ENCODE measurements around the gene PSMA8.
"Not testable (repeated sequence)": the region's sequence is repeated elsewhere in the genome, so short reads cannot be mapped to it uniquely, and the experiment has no call there.

Gene PSMA8

GRCh38 chr18:26176134-26176533 is 42.5 kb downstream of the PSMA8 start:
- no peak for DNase-seq

DNA sequence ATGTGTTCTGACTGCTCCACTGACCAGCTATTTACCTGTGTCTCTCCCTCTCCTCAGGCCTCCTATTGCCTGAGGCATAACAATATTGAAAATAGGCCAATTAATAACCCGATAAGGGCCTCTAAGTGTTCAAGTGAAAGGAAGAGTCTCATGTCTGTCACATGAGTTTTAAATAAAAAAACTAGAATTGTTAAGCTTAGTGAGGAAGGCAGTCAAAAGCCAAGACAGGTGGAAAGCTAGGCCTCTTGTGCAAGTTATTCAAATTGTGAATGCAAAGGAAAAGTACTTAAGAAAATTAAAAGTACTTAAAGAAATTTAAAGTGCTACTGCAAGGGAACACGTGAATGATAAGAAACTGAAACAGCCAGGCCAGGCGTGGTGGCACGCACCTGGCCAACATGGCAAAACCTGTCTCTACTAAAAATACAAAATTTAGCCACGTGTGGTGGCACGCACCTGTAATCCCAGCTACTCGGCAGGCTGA is 47.7 kb downstream of the PSMA8 start:
- DNase-seq: no peak

- no peak for DNase-seq
Observed at GRCh38 chr18:26183395-26184112, 49.9 kb downstream of the PSMA8 start.

DNA sequence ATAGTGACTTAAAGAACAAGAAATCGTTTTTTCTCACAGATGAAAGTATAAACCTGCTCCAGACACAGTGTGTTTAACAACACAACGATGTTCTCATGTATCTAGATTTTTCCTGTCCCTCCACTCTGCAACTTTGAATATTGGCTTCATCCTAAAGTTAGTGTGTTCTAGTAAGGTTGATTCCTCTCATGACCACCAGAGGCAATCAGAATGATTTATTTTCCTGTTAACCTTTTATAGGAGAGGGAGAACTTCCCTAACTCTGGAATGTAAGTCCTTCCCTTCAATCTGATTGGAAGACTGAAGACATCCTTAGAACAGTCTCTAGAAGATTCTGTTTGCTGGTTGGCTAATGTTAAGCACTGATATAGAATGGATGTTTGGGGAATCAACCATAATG is 51.6 kb downstream of the PSMA8 start:
- no peak for DNase-seq

DNA sequence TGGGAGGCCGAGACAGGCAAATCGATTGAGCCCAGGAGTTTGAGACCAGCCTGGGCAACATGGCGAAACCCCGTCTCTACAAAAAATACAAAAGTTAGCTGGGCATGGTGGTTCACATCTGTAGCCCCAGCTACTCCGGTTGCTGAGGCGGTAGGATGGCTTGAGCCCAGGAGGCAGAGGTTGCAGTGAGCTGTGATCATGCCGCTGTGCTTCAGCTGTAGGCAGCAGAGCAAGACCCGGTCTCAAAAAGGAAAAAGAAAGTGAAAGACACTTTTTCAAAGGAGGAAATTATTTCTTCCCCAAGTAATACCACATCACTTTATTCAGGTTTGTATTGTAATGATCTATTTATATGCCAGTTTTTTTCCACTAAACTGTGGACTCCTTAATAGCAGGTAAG is 56.8 kb downstream of the PSMA8 start:
- peak; percentile 65 for DNase-seq

DNA sequence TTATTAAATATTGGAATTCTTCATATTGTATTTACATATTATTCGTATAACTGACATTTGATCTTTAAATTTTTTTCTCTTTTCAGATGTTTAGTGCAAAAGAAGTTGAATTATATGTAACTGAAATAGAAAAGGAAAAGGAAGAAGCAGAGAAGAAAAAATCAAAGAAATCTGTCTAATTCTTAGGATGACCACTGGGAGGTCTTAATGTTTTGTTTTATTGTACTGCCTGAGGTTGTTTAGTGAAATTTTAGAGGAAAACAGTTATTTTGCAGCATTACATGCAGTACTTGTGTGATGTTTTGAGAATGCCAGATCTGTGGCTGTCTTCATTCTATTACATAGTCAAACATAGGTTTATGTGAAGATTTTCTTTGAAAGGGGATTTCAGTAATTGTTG is 58.6 kb downstream of the PSMA8 start:
- DNase-seq: no peak

DNA sequence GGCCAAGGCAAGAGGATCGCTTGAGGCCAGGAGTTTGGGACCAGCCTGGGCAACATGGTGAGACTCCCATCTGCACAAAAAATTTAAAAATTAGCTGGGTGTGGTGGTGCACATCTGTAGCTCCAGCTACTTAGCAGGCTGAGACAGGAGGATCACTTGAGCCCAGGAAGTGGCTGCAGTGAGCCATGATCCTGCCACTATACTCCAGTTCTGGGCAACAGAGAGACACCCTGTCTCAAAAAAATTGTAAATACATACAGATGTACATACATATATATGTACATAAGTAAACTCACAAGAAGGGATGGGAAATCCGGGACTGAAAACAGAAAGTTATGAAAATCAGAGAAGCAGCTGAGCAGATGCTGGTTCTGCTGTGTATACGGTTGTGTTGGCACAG is 62.9 kb downstream of the PSMA8 start:
- no peak for DNase-seq

DNA sequence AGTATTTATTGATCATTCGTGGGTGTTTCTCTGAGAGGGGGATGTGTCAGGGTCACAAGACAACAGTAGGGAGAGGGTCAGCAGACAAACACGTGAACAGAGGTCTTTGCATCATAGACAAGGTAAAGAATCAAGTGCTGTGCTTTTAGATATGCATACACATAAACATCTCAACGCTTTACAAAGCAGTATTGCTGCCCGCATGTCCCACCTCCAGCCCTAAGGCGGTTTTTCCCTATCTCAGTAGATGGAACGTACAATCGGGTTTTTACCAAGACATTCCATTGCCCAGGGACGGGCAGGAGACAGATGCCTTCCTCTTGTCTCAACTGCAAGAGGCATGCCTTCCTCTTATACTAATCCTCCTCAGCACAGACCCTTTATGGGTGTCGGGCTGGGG is 68.3 kb downstream of the PSMA8 start:
- not testable (repeated sequence) for DNase-seq

DNA sequence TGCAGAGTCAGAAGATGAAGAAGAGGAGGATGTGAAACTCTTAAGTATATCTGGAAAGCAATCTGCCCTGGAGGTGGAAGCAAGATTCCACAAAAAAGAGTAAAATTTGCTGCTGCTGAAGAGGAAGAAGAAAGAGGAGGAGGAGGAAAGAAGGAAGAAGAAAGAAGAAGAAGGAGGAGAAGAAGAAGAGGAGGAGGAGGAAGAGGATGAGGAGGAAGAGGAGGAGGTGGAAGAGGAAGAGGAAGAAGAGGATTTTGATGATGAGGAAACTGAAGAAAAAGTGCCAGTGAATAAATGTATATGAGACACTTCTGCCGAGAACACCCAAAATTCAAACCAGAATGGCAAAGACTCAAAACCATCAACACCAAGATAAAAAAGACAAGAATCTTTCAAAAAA is 71.6 kb downstream of the PSMA8 start:
- DNase-seq: no peak

- no peak for DNase-seq
Observed at GRCh38 chr18:26206488-26206887, 72.8 kb downstream of the PSMA8 start.

GRCh38 chr18:26207937-26208336 is 74.3 kb downstream of the PSMA8 start:
- DNase-seq: no peak

GRCh38 chr18:26208977-26209376 is 75.3 kb downstream of the PSMA8 start:
- no peak for DNase-seq

DNA sequence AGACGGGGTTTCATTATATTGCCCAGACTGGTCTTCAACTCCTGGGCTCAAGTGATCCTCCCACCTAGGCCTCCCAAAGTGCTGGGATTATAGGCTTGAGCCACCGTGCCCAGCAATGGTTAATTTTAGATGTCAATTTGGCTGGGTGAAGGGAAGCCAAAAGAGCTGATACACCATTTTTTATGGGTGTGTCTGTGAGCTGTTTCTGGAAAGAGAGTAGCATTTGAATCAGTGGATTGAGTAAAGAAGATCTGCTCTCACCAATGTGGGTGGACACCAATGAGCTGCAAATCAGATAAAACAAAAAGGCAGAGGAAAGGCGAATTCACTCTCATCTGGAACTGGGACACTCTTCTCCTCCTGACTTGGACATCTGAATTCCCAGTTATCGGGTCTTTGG is 76.5 kb downstream of the PSMA8 start:
- no peak for DNase-seq

- peak; percentile 75 for DNase-seq
Observed at GRCh38 chr18:26215247-26215970, 81.7 kb downstream of the PSMA8 start.

DNA sequence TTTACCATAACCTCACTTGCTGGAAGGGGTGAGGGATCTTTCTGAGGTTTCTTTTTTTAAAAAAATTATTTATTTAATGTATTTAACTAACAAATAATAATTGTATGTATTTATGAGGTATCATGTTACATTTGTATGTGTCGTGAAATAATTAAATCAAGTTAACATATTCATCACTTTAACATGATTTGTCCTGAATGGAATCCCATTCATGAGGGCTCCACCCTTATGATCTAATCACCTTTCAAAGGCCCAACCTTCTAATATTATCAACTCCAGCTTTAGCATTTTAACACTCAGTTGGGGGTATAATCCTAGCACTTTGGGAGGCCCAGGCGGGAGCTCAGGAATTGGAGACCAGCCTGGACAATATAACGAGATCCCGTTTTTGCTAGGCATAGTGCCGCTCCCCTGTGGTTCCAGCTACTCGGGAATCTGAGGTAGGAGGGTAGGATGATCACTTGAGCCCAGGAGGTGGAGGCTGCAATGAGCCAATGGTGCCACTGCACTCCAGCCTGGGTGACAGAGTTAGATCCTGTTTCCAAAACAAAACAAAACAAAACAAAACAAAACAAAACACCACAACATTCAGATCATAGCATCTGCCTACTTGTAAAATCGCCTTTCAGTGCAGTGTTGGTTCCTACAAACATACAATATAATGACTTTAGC is 91.5 kb downstream of the PSMA8 start:
- no peak for DNase-seq

DNA sequence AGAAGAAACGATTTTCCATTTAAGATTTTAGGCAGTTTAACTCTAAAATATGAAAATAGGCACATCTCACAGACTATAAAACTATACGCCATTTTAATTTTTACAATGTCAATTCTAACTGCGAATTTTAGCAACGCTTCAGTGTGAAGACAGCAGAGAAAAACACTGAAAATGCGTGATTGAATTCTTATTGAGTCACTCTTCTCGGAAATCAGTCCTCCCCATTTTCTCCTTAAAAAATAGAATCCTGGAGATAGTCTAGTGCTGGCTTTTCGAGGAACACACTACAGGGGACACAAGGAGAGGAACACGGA is 92.2 kb downstream of the PSMA8 start:
- DNase-seq: no peak

DNA sequence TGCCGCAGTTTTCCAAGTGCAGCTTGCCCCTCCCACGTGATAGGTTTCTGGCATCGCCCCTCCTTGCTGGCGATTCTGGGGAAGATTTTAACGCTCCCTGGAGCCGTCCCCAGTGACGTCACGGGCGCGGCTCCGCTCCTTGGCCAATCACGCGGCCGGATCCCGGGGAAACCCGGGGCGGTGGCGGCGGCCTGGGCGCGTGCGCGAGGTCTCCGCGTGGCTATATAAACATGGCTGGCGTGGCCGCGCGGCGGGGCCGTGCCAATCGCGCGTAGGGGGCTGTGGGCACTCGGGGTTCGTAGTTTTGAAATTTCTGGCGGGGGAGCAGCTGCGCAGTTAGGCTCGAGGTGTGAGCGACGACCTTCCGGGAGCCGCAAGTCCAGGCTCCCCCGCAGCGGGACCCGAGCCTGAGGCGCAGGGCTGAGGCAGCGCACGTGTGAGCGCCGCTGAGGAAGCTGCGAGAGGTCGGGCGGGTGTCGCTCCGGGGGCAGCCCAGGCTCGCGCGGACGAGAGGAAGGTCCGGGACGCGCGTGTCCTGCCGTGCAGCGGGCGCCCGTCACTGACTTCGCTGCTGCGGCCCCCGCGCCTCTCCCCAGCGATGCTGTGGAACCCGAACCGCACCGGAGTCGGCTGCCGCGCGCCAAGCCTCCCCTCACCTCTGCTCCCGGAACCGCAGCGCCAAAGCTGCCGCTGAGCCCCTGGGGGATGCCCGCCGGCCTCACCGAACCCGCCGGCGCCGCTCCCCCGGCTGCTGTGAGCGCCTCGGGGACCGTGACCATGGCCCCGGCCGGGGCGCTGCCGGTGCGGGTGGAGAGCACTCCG is 92.8 kb downstream of the PSMA8 start, which contains the start of gene TAF4B:
TSS of gene TAF4B (plus strand) at position 217 of the 822 bp plus-strand sequence. CDS start at position 706, 489 bp downstream.
- peak; percentile 95 for DNase-seq

DNA sequence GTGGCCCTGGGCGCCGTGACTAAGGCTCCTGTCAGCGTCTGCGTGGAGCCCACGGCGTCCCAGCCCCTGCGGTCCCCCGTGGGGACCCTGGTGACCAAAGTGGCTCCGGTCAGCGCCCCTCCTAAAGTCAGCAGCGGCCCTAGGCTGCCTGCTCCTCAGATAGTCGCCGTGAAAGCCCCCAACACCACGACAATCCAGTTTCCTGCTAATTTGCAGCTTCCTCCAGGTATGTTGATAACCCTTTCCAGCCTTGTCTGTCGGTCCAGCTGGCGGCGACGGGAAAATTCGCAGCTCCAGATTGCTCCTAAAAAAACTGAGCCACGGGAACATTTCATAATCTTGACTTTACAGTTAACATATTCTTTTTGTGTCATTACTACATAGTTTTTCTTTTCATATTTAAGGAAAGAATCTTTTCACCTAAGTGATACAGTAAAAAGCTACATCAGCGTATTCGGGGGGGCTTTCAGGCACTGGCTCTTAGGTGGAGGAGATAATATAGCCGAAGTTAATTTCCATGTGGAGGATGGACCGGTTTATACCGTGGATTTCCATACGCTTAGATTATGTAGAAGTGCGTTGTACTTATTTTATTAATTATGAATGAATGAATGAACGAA is 93.5 kb downstream of the PSMA8 start:
- no peak for DNase-seq

- DNase-seq: no peak
Observed at GRCh38 chr18:26228562-26229260, 95.0 kb downstream of the PSMA8 start.

- DNase-seq: no peak
Observed at GRCh38 chr18:26230497-26230896, 96.8 kb downstream of the PSMA8 start.

DNA sequence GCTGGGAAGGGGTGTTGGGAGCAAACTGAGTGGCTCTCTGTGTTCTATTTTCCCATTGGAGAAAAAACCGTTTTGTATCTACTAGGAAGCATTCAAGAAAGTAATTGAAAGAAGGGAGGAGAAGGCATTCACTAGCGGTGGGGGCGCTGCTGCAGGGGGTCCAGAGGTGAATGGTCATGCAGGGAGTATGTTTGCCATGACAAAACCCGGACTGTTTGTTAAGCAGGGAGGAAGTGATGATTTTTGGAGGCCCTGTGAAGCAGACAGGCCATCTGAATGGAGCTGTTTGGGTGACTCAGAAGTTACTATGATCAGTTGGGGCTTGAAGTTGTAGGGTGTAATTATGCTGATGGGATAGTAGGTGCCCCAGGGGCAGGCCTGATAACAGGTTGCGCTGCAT is 99.5 kb downstream of the PSMA8 start:
- DNase-seq: no peak

DNA sequence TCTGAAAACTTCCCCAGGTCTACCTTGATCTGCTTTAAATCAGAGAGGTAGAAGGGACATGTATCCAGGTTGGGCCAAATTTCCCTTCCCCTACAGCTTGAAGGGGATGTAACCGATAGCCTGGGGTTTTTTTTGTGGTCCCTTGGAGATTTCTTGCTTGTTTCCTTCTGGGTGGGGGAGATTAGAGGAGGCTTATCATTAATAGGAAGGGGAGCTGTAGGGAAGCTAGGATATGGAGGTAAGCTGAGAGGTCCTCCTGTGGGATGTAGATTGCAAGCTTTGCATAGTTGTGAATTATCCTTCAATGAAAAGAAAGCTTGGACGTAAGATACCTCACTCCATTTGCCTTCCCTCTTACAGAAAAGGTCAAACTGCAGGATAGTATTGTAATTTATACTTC is 103.7 kb downstream of the PSMA8 start:
- not testable (repeated sequence) for DNase-seq

Data from CD4-positive, alpha-beta T cell treated with Interleukin-6 for 4 hours (primary cell).